PFSK-1 (cell line): ENCODE results near the gene KIAA0825.

Experiments
- FOXP2 ChIP-seq: optimal IDR thresholded peaks from 2 replicates; pipeline ENCODE3; 2011; ENCODE audit warnings: borderline replicate concordance, control low read depth, inconsistent platforms; ENCODE audit not compliant: insufficient read depth; ENCODE audit errors: extremely low read length, extremely low read depth
- POLR2AphosphoS5 ChIP-seq: IDR thresholded peaks from 2 replicates; pipeline ENCODE4 v1.6.1; 2012; ENCODE audit warnings: low read depth, mild to moderate bottlenecking, control low read depth, low read length, moderate library complexity
- TAF1 ChIP-seq: IDR thresholded peaks from 2 replicates; pipeline ENCODE4 v1.6.1; 2012; ENCODE audit warnings: low read length, control low read depth, borderline replicate concordance; ENCODE audit not compliant: insufficient read depth
- TF ChIP-seq, protein P1 (sequence below), 2 experiments: IDR thresholded peaks; 2 replicates each; pipeline versions ENCODE4 v1.6.1 to v1.8.0; 2011 to 2012; ENCODE audit warnings: low read depth in 2 of 2, low read length in 2 of 2, control low read depth in 1 of 2, inconsistent platforms in 1 of 2, mild to moderate bottlenecking in 1 of 2, moderate library complexity in 1 of 2; ENCODE audit not compliant: insufficient read depth in 1 of 2

- TF ChIP-seq, protein P1, sequence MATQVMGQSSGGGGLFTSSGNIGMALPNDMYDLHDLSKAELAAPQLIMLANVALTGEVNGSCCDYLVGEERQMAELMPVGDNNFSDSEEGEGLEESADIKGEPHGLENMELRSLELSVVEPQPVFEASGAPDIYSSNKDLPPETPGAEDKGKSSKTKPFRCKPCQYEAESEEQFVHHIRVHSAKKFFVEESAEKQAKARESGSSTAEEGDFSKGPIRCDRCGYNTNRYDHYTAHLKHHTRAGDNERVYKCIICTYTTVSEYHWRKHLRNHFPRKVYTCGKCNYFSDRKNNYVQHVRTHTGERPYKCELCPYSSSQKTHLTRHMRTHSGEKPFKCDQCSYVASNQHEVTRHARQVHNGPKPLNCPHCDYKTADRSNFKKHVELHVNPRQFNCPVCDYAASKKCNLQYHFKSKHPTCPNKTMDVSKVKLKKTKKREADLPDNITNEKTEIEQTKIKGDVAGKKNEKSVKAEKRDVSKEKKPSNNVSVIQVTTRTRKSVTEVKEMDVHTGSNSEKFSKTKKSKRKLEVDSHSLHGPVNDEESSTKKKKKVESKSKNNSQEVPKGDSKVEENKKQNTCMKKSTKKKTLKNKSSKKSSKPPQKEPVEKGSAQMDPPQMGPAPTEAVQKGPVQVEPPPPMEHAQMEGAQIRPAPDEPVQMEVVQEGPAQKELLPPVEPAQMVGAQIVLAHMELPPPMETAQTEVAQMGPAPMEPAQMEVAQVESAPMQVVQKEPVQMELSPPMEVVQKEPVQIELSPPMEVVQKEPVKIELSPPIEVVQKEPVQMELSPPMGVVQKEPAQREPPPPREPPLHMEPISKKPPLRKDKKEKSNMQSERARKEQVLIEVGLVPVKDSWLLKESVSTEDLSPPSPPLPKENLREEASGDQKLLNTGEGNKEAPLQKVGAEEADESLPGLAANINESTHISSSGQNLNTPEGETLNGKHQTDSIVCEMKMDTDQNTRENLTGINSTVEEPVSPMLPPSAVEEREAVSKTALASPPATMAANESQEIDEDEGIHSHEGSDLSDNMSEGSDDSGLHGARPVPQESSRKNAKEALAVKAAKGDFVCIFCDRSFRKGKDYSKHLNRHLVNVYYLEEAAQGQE (IDR thresholded peaks at IDR 0.05; ENCODE audit: insufficient read depth in 1 of 2, low read depth in 2 of 2, low read length in 2 of 2), result no peak
- TF ChIP-seq POLR2AphosphoS5 (no peak), TAF1 (no peak), FOXP2 (no peak)
Observed at GRCh38 chr5:94471521-94471920, 146.9 kb downstream of the KIAA0825 start.
